NCI-H524 (cell line): Measurements from ENCODE around the gene PAX8.

Experiments used
- DNase-seq, 2 experiments: peaks; one replicate each; lab custom pipeline; 2025; lab: John Stamatoyannopoulos, UW

The PAX8 gene

DNA sequence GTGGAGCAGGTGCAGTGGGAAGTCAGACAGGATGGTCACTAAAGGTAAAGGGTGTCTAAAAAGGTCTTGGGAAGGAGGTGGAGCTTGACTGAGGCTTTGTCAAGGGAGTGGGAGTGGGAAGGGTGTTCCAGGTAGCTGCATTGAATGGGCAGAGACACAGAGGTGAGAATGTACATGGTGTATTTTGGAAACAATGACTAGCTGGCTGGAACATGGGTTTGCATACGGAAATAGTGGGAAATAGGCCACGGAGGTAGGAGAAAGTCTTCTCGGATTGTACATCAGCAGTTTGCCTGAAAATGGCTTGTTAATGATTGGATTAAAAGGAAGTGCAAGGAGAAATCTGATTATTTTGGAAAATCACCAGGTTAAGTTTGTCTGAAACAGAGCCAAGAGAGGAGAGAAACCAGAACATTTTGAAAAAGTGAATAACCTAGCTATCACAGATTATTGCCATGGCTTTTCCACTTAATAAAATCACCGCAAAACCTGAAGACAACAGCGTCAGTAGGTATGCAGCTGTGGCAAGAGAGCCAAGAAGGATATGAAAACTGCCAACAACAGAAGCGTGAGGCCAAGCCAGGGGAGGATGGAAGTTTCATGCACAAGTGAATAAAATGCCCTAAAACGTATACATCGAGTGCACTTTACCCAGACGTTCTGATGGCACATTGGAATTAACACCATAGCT, 13.9 kb downstream of the PAX8 start:
- no peak for DNase-seq

DNA sequence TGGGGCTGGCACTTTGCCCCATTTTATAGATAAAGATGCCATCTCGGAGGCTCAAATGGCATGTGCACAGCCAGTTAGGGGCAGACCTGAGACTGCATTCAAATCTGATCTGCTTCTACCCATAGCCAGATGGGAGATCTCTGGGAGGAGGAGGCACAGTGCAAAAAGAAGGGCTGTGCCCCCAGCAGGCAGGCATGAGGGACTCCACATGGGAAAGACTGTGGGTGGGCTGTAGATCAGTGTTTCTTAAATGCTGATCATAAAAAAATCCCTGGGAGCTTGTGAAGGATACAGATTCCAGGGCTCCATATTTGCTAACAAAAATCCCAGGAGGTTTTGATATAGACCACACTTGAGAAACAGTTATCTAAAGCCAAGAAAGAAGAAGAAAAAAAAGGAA, 15.2 kb downstream of the PAX8 start:
- peak; percentile 9 to 47 for DNase-seq

DNA sequence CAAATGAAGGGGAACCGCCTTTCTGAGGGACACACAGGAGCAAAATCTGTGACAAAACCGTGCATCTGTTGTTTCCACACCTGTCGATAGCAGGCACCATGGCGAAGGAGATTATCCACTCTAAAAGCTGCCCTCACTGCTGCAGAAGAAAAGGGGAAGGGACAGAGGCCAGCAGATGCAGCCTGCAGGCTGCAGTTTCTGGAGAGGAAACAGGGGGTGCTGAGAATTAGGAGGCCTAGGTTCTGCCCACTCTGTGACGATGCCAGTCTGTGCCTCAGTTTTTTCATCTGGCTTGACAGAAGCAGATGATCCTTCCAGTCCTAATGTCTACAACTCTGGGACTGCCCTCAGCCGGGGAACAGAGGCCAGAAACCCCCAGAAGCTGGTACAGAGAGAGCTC, 17.7 kb downstream of the PAX8 start:
- peak; percentile 26 to 67 for DNase-seq

DNA sequence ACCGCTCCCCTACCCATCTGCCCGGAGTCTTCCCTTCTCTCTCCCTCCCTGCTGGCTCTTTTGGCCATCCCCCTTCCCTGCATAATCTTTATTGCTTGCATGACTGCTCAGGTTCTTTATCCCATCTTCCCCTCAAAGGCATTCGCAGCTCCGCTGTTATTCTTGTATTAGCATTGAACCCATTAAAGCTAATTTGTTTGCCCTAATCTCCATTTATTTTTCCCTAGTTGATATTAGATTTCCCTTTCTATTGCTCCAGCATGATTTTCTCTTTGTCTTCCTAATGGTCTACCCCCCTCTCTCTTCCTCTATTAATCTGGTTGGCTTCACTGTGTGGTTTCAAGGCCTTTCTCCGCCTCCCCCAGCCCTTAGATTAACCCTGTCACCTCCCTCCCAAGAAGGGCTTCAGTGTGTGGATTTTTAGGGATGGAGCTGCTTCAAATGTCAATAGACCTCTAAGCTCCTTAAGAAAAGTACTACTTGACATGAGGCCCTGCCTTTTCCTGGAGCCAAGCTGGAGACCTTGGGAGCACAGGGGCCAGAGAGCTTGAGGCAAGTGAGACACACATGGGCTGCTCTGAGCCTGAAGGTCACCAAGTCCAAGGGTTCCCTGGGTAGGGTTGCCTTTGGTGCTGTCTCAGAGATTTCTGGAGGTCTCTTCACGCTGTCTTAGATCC, 20.1 kb downstream of the PAX8 start:
- DNase-seq, result no peak

DNA sequence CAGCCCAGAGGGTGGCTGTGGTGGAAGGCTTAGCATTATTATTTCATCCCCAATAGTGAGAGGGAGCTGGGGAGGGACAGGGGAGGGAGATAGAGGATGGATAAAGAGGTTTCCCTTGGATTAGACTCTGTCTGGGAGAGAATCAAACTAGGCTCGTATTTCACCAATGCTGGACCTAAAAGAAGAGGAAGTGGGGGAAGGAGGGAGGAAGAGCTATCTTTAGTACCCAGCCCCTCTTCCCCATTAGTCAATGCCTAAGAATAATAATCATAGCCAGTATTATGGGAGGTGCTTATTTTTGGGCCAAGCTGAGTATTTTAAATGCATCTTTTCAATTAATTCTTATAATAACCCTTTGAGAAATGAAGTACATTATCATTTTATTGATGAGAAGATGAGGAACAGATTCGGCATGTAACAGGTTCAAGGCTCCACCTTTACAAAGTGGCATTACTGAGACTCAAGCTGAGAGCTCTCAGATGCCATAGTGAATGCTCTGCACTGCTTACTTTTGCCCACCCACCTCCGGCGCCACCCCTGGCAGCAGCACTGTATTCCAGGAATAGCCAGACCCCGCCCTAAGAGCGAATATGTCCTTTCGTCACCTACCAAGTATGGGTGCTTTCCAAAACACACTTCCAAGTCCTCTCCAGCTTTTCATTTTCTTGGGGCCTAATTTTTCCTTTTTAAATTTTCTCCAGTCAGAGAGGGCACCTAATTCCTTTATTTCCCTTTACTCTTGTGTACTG, 21.0 kb downstream of the PAX8 start:
- DNase-seq, result no peak

DNA sequence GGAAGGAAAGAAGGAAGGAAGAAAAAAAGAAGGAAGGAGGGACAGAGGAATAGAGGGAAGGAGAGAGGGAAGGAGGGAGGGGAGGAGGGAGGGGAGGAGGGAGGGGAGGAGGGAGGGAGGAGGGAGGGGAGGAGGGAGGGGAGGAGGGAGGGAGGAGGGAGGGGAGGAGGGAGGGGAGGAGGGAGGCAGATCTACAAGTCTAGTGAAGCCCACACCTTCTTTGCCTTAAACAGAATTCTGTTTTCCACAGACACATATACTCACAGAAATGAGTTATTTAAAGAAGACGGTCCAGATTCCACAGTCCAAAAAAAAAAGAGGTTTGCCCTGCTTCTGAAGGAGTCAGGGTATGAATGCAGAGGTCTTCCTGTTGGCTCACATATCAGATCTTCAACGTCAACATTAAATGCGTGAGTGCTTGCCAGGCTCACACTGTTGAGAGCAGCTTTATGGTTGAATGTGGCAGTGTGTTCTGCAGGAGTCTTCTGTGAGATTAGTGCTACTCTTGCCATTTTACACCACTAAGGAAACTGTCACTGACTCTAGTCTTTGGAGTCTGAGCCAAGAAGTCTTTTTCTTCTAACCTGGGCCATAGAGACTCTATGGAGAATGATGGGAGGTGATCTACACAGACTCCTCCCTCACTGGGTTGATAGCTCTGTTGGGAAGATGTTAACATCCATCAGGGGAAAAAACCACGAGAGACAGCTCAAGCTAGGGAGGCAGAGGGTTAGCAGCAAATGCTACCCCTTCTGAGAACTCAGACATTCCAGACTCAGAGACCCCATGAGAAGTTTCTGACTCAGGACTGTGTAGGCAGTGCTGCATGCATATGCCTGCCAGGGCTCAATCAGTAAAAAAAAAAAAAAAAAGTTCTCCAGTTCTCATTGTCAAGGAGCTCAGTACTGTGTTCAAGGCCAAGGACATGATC, 23.3 kb downstream of the PAX8 start:
- DNase-seq, result no peak

DNA sequence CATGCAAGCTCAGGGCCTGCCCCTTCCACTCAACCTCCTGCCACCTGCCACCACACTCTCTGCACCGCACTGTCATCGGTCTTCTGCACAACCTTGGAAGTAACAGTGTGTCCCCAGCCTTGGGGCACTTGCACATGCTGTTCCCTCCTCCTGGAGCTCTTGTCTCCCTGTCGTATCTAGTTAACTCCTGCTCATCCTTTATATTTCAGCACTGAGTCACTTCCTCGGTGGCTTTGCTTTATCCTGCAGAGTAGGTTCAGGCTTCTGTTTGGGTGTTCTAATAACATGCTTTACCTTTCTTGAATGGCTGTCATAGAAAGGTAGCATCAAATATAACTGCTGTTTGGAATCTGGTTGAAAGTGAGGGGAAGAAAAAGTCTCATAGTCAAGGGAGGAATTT, 25.3 kb downstream of the PAX8 start:
- DNase-seq, result peak in 1 of 2 experiments; percentile 31

DNA sequence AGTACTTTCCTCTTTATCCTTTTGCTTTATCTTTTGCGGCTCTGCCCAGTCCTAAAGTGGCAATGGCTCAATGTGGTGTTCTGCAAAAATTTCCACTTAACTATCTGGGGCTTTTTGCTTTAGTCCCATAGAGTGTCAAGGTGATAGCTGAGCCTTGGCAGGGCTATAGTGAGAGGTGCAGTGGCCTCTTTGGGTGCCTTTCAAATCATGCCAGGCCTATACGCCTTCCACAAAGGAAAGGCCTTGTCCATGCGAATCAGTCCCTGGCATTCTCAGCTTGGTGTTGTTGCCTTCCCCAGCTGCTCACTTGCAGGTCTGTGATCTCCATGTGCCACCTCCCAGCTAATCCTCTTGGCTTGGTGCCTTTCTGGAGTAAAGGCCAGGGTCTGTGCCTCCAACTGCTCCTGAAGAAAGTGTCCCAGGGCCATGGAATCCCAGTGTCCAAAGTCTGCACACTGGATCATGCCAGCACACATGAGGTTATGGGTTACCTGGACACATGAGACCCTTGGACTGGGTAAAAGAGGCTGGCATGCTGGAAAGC, 26.6 kb downstream of the PAX8 start:
- no peak for DNase-seq

DNA sequence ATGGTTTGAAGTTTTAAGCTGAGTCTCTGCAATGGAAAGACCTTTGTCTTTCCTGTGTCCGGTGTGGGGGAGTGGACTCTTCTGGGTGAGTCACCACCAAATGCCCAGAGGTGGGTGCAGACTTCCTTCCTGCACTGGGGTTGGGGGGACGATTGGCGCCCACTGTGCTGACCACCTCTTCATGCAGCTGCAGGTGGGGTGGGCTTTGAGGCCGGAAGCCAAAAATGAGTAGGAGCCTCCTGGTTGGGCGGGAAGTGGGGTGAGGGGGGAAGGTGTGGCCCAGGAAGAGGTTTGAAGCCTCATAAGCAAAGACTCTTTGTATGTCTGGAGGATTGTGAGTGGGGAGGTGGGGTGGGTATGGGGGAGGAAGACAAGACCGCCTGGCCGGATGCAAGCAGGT, 27.6 kb downstream of the PAX8 start:
- no peak for DNase-seq

DNA sequence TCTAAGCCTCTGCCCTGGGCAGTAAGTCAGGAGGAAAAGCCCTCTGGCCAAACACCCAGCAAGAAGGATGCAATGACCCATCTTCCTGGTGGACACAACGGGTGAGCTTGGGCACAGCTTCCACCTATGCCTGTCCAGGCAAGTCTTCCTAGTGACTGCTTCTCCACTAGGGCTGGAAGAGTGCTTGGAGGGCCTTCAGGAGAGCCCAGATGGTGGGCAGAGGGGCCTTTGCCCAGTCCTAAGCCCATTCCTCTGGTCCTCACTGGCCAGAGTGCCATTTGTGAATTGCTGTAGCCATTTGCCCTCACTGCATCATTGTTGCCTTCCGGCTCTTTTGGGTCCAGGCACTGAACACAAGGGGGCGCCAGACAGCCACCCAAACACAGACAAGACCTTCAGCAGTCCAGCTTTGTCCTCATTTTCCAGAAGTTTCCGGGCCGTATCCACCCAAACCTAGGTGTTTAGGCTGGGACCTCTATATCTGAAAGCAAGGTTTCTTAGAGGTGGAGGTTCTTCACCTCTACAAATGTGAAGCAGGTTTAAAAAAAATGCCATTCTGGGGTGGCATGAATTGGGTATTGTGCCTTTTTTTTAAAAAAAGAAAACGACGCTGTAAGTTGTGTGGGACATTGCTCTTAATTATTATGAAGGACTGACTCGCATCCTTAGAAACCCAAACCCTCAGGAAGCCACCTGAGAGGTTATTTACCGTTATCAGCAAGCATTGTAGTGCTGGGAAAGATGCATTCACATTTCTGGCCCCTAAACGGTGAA, 29.5 kb downstream of the PAX8 start:
- peak; percentile 30 to 54 for DNase-seq

DNA sequence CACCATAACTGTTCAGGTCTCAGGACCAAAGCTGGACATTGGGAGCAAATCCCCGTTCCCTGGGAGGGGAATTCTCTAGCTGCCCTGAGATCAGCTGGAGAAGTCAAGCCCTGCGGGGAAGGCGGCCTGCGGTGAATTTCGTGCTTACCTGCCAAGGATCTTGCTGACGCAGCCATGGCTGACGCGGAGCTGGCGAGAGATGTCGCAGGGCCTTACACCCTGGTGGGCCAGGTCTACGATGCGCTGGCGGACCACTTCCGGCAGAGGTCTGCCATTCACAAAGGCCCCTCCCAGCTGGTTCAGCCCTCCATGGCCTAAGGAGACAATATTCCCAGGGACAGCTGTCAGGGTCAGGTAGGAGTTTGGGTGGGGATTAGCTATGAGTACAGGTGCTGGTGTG, 32.1 kb downstream of the PAX8 start:
- no peak for DNase-seq

DNA sequence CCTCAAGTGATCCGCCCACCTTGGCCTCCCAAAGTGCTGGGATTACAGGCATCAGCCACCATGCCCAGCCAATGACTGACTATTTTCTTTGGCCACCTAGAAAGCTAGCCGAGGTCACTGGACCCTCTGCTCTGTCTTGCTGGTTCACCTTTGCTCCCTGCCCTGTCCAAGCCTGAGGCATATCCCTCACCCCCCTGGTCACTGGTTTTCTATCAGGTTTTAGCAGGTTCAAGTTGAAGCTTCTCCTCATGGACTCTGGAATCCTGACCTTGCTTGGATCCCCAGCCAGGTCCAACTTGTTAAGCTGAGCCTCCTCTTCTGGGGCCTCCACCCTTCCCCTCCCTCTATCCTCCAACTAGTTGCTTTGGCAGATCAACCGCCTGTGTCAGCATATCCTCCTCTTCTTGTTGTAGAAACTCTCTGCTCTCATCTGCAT, 33.4 kb downstream of the PAX8 start:
- no peak for DNase-seq

DNA sequence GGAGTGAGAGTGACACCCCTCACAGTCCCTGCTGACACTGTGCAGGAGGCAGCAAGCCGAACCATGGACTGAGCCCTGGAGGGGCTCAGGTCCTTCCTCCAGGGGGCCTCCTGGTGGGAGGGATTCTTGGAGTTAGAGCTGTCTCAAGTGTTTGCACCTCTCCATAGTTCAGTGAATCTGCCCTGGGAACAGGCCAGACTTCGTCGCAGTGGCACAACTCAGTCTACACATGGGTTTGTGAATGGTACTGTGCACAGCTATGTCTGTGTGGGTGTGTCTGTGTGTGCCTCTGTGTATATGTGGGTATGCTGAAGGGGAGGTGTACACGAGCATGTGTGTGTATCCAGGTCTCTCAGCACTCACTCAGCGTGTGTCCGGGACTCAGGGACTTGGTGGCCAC, 36.4 kb downstream of the PAX8 start:
- DNase-seq, result no peak

DNA sequence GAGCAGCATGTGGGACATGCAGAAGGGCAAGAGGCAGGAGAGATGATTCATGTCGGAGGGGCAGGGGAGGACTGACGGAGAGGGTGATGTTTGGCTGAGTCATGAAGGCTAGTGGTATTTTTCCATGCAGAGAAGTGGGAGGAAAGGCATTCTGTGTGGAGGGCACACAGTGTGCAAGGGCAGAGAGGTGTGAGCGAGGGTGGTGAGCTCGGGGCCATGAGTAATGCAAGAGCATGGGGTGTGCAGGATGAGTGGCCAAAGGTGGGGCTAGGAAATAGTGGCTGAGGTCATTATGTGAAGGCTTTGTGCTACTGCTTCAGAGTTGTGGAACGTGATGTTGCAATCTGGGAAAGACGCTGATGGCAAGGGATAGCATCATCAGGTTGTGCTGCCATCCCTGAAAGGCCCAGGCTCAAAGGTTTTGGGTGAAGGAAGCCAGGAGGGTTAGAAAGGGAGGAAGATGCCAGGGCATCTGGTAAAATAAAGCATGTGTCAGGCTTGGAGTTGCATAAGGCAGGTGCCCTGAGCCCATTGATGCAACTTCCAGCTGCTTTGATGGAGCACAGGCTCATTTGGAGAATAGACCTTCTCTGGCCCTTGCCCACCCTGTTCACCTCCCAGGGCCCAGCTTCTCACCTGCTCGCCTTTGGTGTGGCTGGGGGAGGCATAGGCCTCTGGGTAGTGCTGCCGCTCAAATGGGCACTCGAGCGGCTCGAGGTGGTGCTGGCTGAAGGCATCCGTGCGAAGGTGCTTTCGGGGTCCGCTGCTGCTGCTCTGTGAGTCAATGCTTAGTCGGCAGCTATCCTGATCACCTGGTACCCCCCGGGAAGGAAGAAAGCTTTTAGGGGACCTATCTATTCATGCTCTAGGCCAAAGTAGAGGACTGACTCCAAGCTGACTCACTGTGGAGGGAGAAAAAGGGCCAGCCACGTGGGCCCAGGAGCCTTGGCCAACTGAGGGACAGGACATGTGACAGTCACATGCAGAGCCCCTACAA, 37.5 kb downstream of the PAX8 start:
- DNase-seq, result no peak

DNA sequence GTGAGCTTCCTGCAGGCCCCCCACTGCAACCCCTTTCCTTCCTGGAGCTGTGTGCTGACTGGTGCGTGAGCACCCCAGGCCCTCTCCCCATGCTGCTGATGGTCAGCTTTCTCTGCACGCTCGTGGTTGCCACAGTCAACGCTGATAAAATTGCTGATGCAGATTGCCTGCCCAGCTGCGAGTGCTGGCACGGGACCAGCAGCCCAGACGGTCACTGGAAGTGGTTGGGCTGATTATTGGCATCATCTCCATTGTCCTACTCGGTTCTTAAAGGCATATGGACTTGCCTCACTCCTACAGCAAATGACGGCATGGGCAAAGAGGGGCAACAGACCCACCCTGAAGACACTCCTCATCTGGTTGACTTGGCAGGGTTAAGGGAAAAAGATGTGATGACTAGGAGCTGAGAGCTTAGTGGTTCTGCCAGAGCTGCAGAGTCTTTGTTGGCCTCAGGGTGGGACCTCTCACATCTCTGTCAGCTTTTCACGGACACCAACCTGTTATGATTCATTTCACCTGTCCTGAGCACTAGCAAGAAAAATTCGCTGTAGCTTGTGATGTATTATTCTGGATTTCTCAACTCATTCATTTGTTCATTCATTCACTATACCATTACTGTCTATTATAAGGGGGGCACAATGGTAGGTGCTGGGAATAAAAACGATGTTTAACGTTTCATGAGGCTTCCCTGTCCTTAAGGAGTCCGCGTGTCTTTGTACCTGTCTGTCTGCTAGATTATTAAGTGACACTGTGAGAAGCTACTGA, 38.4 kb downstream of the PAX8 start:
- peak; percentile 46 to 90 for DNase-seq

DNA sequence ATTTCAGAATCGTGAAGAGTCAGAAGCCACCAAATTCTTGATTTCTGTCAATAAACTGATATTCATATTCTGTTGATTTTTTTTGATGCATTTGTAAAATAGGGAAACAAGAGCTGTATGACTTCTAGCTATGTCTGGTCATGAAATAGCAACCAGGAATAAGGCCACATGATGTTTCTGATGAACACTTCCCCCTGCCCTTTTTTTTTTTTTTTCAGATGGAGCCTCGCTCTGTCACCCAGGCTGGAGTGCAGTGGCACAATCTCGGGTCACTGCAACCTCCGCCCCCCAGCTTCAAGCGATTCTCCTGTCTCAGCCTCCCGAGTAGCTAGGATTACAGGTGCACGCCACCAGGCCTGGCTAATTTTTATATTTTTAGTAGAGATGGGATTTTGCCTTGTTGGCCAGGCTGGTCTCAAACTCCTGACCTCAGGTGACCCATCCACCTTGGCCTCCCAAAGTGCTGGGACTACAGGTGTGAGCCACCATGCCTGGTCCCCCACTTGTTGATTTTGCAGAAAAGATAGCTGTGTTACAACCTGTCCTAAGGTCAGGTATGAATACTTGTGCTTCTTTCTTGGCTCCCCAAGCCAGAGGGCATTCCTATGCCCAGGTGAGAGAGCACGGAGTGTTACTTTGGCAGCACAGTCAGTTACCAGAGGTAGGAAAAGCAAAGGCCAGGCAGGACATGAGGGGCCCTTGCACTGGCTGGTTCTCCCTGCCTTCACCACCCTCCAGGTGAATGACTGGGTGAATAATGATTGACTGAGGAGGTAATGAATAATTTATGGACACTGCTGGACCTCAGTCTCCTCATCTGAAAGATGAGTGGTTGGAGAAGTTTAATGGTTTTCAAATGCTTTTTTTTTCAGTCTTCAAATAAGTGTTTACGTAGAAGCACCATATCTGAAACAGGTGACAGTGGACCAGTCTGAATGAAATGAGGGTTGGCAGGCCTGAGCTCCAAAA, 39.6 kb downstream of the PAX8 start:
- no peak for DNase-seq

DNA sequence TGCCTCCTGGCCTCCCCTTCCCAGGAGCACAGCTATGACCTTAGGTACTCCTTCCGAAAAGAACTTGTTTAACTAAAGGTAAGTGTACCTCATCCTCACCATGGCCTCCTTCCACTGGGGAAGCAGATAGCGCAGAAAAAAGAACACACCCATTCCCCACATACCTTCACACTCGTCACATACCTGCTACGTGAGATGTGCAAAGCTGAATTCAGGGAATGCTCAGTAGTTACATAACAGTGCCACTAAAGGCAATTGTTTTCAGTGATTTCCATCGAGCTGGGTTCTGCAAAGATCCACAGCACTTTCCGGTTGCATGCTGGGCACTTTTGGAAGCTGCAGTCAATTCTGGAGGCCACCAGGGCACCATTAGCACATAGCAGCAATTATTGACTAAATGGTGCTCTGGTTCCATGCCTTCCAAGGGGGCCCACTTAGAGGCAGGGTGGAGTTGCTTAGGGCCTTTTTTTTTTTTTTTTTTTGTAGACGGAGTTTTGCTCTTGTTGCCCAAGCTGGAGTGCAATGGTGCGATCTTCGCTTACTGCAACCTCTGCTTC, 41.0 kb downstream of the PAX8 start:
- no peak for DNase-seq
